ENCODE results near the gene ZNF213.
A peak's percentile ranks its signal among the peaks of the same experiment; 100 is the strongest.
"Not testable (repeated sequence)": the region's sequence is repeated elsewhere in the genome, so short reads cannot be mapped to it uniquely, and the experiment has no call there.

The ZNF213 gene

DNA sequence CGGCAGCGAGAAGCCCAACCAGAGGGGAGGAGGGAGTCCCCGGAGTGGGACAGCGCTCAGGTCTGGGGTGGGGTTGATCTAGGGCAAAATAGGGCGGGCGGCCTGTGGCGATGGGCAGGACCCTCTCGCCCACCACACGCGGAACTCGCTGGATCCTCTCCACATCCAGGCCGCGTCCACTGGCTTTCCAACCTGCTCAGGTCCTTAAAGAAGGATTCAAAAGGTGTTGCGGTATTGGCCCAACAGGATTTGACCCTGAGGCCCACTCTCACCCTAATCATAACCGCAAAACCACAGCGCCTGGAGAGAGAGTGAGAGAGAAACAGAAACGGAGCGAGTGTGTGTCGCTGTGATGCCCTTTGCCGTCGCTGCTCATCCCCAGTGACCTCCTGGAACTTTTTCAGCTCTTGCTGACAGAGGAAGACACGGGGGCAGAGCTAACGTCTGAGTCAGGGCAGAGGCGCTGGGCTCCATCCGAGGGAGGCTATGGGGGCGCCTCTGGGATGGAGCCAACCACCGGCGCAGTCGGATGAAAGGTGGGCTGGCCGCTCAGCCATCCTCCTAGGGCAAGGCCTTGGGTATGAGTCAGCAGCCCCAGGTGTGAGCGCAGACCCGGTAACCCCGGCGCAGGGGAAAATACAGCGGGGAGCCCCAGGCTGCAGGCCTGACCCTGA lies 36.5 kb downstream of the ZNF213 start:
- DNase-seq = peak; percentile 57

- no peak for DNase-seq
Observed at GRCh38 chr16:3171855-3172593, 37.2 kb downstream of the ZNF213 start.

- no peak for DNase-seq
Observed at GRCh38 chr16:3173892-3174617, 39.2 kb downstream of the ZNF213 start.

DNA sequence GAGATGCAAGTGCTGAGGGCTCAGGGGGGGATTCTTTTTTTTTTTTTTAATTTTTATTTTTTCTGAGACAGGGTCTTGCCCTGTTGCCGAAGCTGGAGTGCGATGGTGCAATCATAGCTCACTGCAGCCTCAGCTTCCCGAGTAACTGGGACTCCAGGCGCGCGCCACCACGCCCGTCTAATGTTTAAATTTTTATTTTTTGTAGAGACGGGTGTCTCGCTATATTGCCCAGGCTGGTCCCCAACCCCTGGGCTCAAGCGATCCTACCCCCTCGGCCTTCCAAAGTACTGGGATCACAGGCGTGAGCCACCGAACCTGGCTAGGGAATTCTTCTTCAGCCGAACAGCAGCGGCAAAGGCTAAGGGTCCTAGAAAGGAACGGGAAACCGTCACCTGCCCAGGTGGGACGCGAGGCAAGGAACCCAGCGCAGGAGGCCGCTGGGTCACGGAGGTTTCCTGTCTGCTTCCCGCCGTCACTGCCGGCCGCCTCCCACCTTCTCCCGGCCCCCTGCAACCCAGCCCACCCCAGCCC lies 39.9 kb downstream of the ZNF213 start:
- DNase-seq = no peak

GRCh38 chr16:3175157-3176093 lies 40.6 kb downstream of the ZNF213 start:
- no peak for DNase-seq

DNA sequence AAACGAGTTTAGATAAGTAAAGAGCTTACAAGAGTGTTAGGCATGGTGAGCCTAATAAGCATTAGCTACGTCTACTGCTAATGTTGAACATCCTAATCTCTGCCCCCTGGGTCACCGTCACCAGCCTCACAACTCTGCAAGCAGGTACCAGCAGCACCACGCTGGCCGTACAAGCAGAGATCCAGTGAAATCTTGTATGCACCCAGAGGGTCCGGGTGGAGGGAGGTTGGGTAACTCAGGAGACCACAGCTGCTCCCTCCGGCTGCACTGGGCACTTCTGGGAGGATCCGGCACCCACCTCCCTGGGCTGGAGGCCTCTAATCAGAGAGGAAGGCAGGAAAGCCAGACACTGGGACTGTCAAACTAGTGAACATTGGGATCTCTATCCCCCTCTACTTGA lies 44.8 kb downstream of the ZNF213 start:
- no peak for DNase-seq

DNA sequence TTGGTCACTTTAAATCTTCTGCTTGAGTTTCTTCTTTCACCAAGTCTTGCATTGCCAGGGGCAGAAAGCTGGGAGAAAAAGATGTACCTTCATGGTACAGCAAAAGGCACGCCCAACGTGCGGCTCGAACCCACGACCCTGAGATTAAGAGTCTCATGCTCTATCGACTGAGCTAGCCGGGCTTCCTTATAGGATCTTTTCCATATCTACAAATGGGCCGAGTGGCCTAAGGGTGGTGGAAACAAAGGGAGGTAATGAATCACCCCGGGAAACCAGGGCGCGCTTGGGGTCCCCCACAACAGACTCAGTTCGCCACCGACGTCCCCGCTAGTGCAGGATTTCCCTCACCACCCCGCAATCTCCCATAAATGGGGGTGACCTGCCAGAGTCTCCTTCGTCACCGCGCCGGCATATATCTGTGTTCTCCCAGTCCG lies 45.6 kb downstream of the ZNF213 start:
- no peak for DNase-seq

GRCh38 chr16:3182293-3182607 lies 47.4 kb downstream of the ZNF213 start:
- not testable (repeated sequence) for DNase-seq

DNA sequence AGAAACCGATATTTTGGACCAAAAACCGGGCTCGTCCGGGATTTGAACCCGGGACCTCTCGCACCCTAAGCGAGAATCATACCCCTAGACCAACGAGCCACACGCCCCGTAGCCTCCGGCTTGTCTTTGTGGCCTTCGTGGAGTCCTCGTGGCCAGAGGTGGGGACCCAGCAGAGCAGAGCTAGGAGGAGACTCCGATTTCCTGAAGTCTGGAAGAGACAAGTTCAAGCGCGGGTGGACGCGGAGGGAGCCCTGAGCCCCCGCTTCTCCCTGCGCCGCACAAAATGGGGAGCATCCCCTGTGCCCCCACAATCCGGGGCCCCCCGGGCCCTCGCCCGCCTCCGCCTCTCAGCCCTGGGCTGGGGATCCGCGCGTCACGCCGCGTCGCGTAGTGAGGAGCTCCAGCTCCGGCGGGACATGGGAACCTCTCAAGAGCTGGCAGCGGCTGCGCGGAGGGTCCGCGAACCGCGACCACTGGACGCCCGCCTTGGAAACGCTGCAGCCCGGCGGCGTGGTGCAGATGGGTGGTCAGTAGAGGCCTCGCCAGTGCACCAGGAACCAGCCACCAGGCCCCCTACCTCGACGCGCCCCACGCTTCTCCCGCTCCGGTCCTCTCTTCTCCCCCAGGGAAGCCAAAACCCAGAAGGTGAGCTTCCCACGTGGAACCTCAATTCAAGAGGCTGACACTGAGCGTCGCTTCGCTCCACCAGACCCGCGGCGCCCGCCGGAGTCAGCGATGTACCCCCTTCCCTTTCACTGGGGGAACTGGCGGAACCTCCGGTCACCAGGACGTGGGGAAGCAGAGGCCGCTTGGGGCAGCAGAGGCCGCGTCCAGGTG lies 48.0 kb downstream of the ZNF213 start:
- DNase-seq = peak; percentile 37

DNA sequence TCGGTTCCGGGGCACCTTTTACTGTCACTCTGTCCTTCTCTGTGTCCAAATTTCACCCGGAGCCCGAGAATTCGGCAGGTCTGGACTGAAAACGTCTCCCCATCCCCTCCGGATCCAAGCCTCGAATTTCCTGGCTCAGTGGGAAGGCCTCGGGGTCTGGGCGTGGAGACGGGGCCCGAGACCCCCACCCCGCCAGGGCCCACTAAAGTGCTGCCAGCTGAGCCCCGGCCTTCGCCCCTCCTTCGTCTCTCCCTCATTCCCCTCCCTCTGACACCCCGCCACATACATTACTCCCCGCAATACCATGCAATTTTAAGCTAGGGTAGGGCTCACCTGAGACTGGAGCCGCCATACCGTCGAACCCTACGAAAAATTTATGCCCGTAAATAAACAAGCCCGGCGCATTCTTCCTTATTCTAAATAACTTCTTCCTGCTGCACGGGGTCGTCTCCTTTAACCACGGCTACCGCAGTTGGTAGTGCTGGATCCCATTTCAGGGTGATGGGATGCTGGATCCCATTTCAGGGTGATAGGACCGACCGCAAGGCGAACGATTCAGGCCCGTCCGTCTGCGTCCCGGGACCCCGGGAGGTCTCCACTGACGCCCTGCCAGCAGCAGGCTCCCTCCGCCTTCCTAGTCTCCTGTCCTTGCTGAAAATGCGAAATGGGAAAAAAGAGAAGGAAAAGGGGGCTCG lies 48.8 kb downstream of the ZNF213 start:
- no peak for DNase-seq

GRCh38 chr16:3186946-3187690 lies 52.3 kb downstream of the ZNF213 start:
- DNase-seq = no peak

DNA sequence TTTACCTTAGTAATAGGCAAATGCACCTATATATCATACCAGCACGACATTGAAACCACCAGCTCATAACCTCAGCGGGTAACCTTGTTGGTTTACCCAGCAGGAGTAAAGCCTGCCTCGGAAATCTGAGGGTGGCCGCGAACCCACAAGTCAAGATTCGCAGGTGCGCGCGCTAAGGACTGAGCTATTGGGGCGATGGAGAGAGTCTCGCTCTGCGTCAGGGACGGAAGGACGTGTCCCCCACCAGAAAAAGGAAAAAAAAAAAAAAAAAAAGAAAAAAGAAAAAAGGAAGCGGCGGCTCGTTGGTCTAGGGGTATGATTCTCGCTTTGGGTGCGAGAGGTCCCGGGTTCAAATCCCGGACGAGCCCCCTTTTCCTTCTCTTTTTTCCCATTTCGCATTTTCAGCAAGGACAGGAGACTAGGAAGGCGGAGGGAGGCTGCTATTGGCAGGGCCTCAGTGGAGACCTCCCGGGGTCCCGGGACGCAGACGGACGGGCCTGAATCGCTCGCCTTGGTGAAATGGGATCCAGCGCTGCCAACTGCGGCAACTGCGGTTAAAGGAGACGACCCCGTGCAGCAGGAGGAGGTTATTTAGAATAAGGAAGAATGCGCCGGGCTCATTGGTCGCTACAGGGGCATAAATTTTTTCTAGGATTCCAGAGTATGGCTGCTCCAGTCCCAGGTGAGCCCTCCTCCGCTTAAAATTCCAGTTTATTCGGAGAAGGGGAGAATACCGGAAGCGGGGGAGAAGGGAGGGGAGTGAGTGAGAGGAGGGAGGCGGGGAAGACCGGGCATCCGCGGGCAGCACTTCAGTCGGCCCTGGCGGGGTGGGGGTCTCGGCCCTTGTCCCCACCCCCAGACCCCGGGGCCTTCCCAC lies 53.2 kb downstream of the ZNF213 start, which contains the start of gene OR1F1:
TSS of gene OR1F1 (plus strand) at position 407 of the 877 bp plus-strand sequence.
- DNase-seq = peak; percentile 41

- no peak for DNase-seq
Observed at GRCh38 chr16:3188675-3188924, 53.8 kb downstream of the ZNF213 start.

DNA sequence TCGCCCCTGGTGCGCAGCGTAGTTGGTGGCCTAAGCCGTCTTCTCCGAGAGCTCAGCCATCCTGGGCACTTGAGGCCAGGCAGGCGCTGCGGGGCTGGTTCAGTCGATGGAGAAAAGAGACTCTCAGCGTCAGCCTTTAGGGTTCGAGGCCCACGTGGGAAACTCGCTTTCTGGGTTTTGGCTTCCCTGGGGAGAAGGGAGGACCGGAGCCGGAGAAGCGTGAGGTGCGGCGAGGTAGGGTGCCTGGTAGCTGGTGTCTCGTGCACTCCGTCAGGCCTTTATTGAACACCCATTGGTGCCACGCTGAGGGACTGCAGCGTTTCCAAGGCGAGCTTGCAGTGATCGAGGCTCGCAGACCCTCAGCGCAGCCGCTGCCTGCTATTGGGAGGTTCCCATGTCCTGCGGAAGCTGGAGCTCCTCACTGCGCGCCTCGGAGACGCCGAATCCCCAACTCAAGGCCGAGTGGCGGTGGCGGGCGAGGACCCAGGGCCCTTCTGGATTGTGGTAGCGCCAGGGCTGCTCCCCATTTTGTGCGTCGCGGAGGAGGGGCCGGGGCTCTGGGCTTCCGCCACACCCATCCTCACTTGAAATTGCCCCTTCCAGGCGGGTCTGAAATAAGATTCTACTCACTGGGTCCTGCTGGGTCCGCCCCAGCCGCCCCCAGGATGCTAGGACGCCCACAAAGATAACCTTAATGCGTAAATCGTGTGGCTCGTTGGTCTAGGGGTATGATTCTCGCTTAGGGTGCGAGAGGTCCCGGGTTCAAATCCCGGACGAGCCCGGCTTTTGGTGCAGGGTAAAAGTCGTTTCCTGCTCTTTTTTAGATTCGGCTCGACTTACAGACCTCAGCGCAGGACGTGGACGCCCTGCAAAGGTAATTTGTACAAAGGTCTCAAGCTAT lies 54.3 kb downstream of the ZNF213 start:
- no peak for DNase-seq

GRCh38 chr16:3189869-3190268 lies 55.0 kb downstream of the ZNF213 start:
- DNase-seq = no peak

DNA sequence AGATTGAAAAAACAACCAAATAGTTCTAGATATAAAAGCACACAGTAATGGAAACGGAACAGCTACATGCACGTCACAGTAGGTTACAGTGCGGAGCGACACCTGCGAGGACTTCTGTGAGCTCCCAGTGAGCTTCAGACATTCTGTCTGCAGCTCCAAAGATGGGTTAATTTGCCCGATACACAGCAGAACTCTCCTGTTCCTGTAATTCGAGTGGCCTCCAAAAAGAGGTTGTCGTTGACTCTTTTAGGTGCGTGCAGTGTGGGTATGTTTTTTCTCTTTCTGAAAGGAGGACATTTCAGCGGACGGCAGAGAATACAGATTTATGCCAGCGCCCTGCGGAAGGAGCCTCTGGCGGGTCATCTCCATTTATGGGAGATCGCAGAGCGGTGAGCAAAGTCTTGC lies 56.1 kb downstream of the ZNF213 start:
- DNase-seq = no peak

All from activated gamma-delta T cell treated with Interleukin-2 at 50 U/mL for 16 hours (primary cell).